ENCODE measurements around the gene SPEM2.

SPEM2 gene

GRCh38 chr17:7415784-7416183 lies 9.6 kb upstream of the SPEM2 start:
- no peaks in the 10 kb centered on the region for H3K27me3 ChIP-seq (ENCODE audit: insufficient read depth, poor library complexity, severe bottlenecking)
- H3K36me3 ChIP-seq (ENCODE audit: low read depth), result no peaks in the 10 kb centered on the region
- no peaks in the 10 kb centered on the region for H3K4me1 ChIP-seq (ENCODE audit: insufficient read depth, poor library complexity, severe bottlenecking)
- no peak overlapping the region for H3K27ac ChIP-seq (ENCODE audit: poor library complexity, severe bottlenecking)
- no peak for ATAC-seq (ENCODE audit: low read depth)
- DNase-seq (ENCODE audit: low spot score), result no peak
- H3K4me3 ChIP-seq (ENCODE audit: severe bottlenecking), result no peak overlapping the region
- H3K9me3 ChIP-seq (ENCODE audit: severe bottlenecking), result no peaks in the 10 kb centered on the region
- no peak for TF ChIP-seq CTCF (IDR thresholded peaks at IDR 0.05; ENCODE audit: poor library complexity, severe bottlenecking)

GRCh38 chr17:7416323-7416722 lies 9.1 kb upstream of the SPEM2 start:
- TF ChIP-seq CTCF (IDR thresholded peaks at IDR 0.05; ENCODE audit: poor library complexity, severe bottlenecking), result no peak
- DNase-seq (ENCODE audit: low spot score), result no peak
- no peaks in the 10 kb centered on the region for H3K9me3 ChIP-seq (ENCODE audit: severe bottlenecking)
- H3K4me3 ChIP-seq (ENCODE audit: severe bottlenecking), result no peak overlapping the region
- H3K27me3 ChIP-seq (ENCODE audit: insufficient read depth, poor library complexity, severe bottlenecking), result no peaks in the 10 kb centered on the region
- ATAC-seq (ENCODE audit: low read depth), result no peak
- H3K27ac ChIP-seq (ENCODE audit: poor library complexity, severe bottlenecking), result no peak overlapping the region
- no peaks in the 10 kb centered on the region for H3K4me1 ChIP-seq (ENCODE audit: insufficient read depth, poor library complexity, severe bottlenecking)
- no peaks in the 10 kb centered on the region for H3K36me3 ChIP-seq (ENCODE audit: low read depth)

- Histone ChIP-seq H3K27ac (ENCODE audit: poor library complexity, severe bottlenecking) (no peak overlapping the region), H3K36me3 (ENCODE audit: low read depth) (no peaks in the 10 kb centered on the region), H3K4me3 (ENCODE audit: severe bottlenecking) (no peak overlapping the region), H3K4me1 (ENCODE audit: insufficient read depth, poor library complexity, severe bottlenecking) (no peaks in the 10 kb centered on the region), H3K27me3 (ENCODE audit: insufficient read depth, poor library complexity, severe bottlenecking) (no peaks in the 10 kb centered on the region), H3K9me3 (ENCODE audit: severe bottlenecking) (no peaks in the 10 kb centered on the region)
- DNase-seq (ENCODE audit: low spot score) (no peak), ATAC-seq (ENCODE audit: low read depth) (no peak)
- TF ChIP-seq CTCF (IDR thresholded peaks at IDR 0.05; ENCODE audit: poor library complexity, severe bottlenecking), result no peak
Observed at GRCh38 chr17:7417056-7417655, 8.3 kb upstream of the SPEM2 start.

GRCh38 chr17:7418472-7419152 lies 6.8 kb upstream of the SPEM2 start:
- DNase-seq (ENCODE audit: low spot score) (no peak), ATAC-seq (ENCODE audit: low read depth) (no peak)
- Histone ChIP-seq H3K9me3 (ENCODE audit: severe bottlenecking) (no peaks in the 10 kb centered on the region), H3K4me1 (ENCODE audit: insufficient read depth, poor library complexity, severe bottlenecking) (no peaks in the 10 kb centered on the region), H3K27me3 (ENCODE audit: insufficient read depth, poor library complexity, severe bottlenecking) (no peaks in the 10 kb centered on the region), H3K4me3 (ENCODE audit: severe bottlenecking) (no peak overlapping the region), H3K27ac (ENCODE audit: poor library complexity, severe bottlenecking) (no peak overlapping the region), H3K36me3 (ENCODE audit: low read depth) (no peaks in the 10 kb centered on the region)
- TF ChIP-seq CTCF (IDR thresholded peaks at IDR 0.05; ENCODE audit: poor library complexity, severe bottlenecking), result no peak

Measured in RWPE2 (cell line).